Limb (tissue), 2 donors: Measurements from ENCODE around the gene PVALB.

ENCODE experiments used
- DNase-seq, 2 donors: peaks; one replicate each; pipeline ENCODE4 v3.0.0-alpha.2; 2016; ENCODE audit errors: extremely low spot score in 2 of 2

The PVALB gene

GRCh38 chr22:36846949-36847348 lies 30.1 kb upstream of the PVALB start:
- no peak for DNase-seq

- DNase-seq: no peak
These were observed 29.4 kb upstream of the PVALB start for GRCh38 chr22:36846271-36846670.

- no peak for DNase-seq
These were observed 23.3 kb upstream of the PVALB start for GRCh38 chr22:36840106-36840505.

- no peak for DNase-seq
These were observed 22.7 kb upstream of the PVALB start for GRCh38 chr22:36839356-36840073.

- DNase-seq: no peak
These were observed 21.5 kb upstream of the PVALB start for GRCh38 chr22:36838119-36839030.

GRCh38 chr22:36835903-36836302 lies 19.1 kb upstream of the PVALB start:
- DNase-seq: no peak

GRCh38 chr22:36833073-36833472 lies 16.2 kb upstream of the PVALB start:
- no peak for DNase-seq

GRCh38 chr22:36831717-36832116 lies 14.9 kb upstream of the PVALB start:
- no peak for DNase-seq

- no peak for DNase-seq
These were observed 14.4 kb upstream of the PVALB start for GRCh38 chr22:36831206-36831605.

GRCh38 chr22:36830601-36831000 lies 13.8 kb upstream of the PVALB start:
- DNase-seq: no peak

- no peak for DNase-seq
These were observed 12.7 kb upstream of the PVALB start for GRCh38 chr22:36829370-36830002.

GRCh38 chr22:36828815-36829214 lies 12.0 kb upstream of the PVALB start:
- no peak for DNase-seq

- DNase-seq: no peak
These were observed 9.4 kb upstream of the PVALB start for GRCh38 chr22:36826262-36826661.

GRCh38 chr22:36824655-36825054 lies 7.8 kb upstream of the PVALB start:
- DNase-seq: no peak

GRCh38 chr22:36823186-36823839 lies 6.5 kb upstream of the PVALB start:
- DNase-seq: peak; percentile 40 to 66

GRCh38 chr22:36822581-36822980 lies 5.7 kb upstream of the PVALB start:
- no peak for DNase-seq

GRCh38 chr22:36819112-36819511 lies 2.3 kb upstream of the PVALB start:
- DNase-seq: no peak

- DNase-seq: no peak
These were observed 1.3 kb upstream of the PVALB start for GRCh38 chr22:36818010-36818642.

- DNase-seq: no peak
These were observed 652 bp upstream of the PVALB start for GRCh38 chr22:36817525-36817848.

- DNase-seq: no peak
These were observed 548 bp downstream of the PVALB start for GRCh38 chr22:36816339-36816635.

GRCh38 chr22:36815558-36816338 lies 1.1 kb downstream of the PVALB start:
- no peak for DNase-seq
